Effector CD4-positive, alpha-beta T cell (primary cell): Measurements from ENCODE around the gene ZNF839.

ENCODE experiments used
- DNase-seq: peaks from one replicate; pipeline ENCODE4 v3.0.0-alpha.2; 2020

Gene ZNF839

GRCh38 chr14:102390064-102390855 lies 70.7 kb downstream of the ZNF839 start:
- DNase-seq = no peak
